GM12892 (cell line): ENCODE data around the gene RPSA.

ENCODE experiments used
- POLR2A ChIP-seq: IDR thresholded peaks from 2 replicates; pipeline ENCODE4 v1.6.1; 2011; ENCODE audit warnings: low read depth, low read length, control low read depth
- TAF1 ChIP-seq: IDR thresholded peaks from 2 replicates; pipeline ENCODE4 v1.6.1; 2011; ENCODE audit warnings: low read depth, mild to moderate bottlenecking, control low read depth, low read length, borderline replicate concordance

DNA sequence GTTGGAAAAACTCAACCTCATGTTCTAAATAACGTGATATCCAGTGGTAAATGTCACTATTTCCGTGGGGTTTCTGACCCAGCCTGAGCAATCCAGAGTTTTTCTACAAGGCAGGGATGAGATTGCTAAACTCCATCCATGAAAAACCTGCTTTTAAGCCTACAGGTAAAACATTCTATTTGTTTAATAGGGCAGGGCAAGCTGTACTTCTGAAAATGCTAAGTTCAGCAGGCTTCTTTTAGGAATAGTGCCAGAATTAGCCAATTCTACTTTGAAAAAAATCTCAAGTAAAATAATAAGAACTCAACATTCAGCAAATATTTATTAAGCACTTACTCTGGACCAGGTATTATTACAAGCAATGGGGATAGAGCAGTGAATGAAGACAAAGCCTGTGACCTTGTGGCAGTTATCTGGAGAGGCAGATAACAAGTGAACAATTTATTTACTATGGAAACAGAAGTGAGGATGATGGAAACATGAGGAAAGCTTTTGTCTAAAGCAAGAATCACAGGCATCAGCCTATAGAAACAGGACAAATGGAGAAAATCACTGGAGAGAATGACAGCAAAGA is 13.3 kb downstream of the RPSA start:
- no peak for TF ChIP-seq POLR2A
- TF ChIP-seq TAF1: no peak
